ENCODE results near the gene EXOSC5.
"Not testable (repeated sequence)": the region's sequence is repeated elsewhere in the genome, so short reads cannot be mapped to it uniquely, and the experiment has no call there.

Gene EXOSC5

DNA sequence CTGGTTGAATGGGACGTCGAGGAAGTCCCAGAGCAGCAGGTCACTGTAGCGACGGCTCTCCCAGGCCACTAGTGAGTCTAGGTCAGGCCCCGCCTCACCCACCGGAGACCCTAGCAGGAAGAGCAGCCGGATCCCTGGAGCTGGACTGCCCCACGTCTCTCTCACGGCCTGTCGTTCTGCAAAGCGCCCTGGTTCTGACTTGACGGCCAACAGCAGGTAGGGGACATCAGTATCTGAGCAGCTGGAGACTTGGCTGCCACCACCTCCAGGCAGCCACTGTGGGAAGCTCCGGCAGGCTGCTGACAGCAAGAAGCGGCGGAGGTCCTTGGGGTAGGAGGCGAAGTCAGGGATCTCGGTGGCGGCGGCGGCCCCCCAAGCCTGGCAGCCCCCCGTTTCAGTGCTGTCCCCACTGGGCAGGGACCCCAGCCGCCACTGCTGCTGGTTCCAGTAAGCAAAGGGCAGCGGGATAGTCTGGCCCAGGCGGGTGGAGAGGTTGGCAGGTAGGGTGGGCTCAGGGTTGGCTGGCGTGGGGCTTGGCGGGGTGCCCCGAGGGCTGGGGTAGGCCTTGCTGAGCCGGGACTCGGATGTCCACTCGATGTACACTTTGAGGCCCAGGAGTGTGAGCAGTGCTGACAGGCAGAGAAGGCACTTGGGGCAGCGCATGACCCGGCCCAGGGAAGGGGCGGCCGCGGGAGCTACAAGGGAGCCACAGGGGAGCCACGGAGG lies 29.1 kb upstream of the EXOSC5 start:
- DNase-seq: no peak

DNA sequence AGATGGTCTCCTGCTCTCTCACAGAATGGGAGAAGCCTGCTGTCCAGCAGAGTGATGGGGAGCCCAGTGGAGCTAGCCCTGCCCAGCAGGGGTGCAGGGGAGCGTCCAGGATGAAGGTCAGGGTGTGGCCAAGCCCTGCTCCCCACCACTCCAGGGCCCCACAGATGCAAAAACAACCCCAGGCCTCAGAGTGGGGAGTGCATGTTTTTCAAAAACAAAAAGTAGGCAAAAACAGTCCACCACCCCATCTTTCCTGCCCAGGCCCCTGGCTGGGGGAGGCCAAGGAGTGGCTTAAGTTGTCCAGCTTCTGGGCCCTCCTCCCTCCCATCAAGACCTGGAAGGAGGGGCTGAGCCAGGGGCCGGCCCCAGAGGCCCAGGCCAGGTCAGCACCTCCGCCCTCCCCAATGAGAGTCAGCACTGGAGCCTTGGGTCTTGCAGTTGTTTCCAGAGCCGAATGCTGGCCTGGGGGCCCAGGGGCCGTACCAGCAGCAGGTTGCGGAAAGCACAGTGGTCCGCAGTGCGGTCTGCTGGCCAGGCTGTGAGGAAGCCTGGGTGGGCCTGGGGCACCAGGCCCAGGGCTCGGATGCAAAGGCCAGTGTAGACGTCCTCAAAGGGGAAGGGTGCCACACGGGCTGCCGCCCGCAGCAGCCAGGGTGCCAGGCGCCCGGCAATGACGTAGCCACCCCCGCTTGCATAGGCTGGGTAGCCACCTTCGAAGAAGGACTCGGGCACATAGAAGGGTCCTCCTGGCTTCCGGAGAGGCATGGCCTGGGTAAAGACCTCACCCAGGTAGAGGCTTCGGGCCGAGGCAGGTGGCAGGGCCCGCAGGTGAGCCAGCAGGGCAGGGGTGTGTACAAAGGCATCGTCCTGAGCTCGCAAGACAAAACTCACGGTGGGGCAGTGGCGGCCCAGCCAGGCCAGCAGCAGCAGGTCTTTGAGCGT lies 28.3 kb upstream of the EXOSC5 start:
- DNase-seq: no peak

GRCh38 chr19:41424335-41425173 lies 27.4 kb upstream of the EXOSC5 start:
- peak in 1 of 5 donors; percentile 15 for DNase-seq

- no peak for DNase-seq
Observed at GRCh38 chr19:41422955-41423354, 25.8 kb upstream of the EXOSC5 start.

- no peak for DNase-seq
Observed at GRCh38 chr19:41422456-41422855, 25.3 kb upstream of the EXOSC5 start.

DNA sequence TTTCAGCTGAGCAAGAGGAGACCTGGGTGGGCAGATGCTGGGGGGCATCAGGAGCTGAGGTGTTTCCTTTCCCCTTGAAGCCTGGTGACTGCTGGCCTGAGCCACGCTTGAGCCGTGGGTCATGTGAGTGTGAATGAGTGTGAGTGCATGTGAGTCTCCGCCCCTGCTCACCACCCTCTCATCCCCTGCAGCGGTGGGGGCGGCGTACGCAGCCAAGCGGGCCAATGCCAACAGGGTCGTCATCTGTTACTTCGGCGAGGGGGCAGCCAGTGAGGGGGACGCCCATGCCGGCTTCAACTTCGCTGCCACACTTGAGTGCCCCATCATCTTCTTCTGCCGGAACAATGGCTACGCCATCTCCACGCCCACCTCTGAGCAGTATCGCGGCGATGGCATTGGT lies 24.8 kb upstream of the EXOSC5 start:
- no peak for DNase-seq

- DNase-seq: no peak
Observed at GRCh38 chr19:41421314-41421713, 24.2 kb upstream of the EXOSC5 start.

DNA sequence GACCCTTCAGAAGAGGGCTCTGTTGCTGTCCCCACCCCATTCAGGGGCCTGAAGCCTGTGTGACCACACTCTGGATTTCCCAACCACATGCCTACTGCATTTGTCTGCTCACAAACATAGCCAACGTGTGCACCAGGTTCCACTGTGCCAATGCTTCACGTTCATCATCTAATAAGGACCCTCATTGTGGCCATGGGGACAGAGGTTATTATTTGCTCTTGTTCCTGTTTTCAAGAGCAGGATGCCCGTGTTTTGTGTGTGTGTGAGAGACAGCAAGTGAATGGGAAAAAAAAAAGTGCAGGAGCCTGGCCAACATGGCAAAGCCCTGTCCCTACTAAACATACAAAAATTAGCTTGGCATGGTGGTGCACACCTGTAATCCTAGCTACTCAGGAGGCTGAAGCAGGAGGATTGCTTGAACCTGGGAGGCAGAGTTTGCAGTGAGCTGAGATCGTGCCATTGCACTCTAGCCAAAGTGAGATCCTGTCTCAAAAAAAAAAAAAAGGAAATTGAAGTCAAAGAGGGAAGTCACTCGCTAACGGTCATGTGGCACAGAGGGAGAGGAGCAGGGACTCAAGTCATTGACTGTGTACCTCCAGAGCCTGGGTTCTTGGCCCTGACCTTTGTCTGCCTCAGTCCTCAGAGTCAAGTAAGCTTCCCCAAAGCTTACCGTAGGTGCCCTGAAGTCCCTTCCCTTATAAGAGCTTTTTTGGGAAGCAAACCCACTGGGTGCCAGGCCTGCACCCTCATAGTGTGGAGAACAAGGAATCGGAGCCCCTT lies 23.1 kb upstream of the EXOSC5 start:
- no peak for DNase-seq

- DNase-seq: no peak
Observed at GRCh38 chr19:41416194-41416674, 19.1 kb upstream of the EXOSC5 start.

GRCh38 chr19:41415154-41415571 lies 18.0 kb upstream of the EXOSC5 start:
- DNase-seq: no peak

DNA sequence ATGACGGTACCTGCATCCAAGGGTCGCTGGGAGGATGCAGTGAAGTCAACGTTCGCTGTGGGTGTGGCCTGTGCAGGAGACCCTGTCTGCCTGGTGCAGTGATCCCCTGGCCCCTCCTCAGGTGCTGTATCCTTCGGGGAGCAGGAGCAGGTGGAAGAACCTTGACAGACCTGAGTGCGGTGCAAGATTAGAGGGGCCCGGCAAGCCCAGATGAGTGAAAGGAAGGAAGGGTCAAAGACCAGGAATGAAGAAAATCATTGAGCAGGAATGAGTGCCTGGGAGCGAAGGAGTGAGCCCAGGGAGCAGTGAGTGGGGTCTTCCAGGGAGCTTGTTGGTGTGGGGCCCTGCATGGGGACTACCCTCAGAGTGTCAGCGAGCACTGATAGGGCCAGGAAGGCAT lies 17.3 kb upstream of the EXOSC5 start:
- DNase-seq: no peak

DNA sequence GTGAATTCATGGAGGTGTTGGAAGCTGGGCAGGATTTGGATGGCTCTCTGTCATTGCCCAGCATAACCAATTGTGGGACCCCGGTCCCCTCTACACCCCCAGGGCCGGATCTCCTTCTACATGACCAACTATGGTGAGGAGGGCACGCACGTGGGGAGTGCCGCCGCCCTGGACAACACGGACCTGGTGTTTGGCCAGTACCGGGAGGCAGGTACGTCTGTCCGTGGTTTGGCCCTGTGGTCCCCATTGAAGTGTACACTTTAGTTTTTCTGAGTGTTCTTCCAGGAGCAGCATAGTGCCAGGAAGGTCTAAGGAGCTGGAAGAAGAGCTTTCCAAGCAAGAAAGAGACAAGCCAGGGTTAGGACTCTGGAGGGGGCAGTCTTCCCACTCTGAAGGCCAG lies 16.8 kb upstream of the EXOSC5 start:
- no peak for DNase-seq

DNA sequence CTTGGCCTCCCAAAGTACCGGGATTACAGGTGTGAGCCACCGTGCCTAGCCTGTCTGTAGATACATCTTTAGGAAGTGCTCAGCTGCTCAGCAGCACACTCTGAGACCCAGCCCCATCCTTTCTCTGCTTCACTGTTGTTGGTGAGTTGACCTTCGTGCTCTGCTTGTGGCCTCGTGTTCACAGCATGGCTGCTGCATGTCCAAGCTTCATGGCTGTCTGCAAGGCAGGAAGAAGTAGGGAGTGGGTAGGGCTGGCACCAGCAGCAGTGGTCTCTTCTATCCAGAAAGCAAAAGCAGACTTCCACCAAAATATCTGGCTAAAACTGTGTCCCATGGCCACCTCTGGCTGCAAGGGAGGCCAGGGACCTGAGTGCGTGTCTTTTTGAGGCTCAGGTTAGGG lies 15.8 kb upstream of the EXOSC5 start:
- no peak for DNase-seq

- DNase-seq: no peak
Observed at GRCh38 chr19:41411968-41412265, 14.8 kb upstream of the EXOSC5 start.

DNA sequence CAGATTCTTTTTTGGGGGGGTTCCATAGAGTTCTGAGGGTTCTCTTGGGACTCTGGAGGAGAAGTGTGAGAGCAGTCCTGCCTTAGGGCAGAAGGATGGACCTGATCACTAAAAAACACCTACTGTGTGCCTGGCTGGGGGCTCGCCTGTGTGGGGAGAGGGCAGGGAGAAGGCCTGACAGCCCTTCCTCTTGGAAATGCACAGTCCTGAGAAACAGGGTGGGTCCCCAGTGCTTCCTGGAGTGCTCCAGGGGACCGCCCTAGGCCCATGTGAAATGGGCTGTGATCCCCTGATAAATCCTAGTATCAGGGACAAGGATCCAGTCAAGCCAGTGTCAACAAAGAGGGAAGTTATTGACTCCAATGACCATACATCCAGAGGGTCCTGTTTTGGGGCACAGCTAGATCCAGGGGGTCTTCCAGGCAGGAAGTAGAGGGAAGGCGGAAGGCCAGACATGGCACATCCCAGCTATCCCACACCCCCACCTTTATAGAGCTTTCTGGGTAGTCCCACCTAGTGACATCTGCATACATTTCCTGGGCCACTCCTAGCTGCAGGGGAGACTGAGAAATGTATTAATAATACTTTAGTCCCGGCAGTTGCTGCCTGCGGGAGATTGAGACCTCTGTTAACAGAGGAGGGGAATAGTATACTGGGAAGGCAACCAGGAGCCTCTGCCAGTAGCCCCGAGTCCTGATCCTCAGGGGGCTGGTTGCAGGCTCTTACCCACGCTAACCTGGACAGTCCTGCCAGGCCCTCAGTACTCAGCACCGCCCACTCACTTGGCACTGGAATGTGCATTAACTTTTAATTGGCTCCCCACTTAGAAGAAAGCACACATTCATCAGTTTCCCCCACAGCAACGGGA lies 14.2 kb upstream of the EXOSC5 start:
- DNase-seq: no peak

GRCh38 chr19:41410336-41411054 lies 13.3 kb upstream of the EXOSC5 start:
- no peak for DNase-seq

- DNase-seq: no peak
Observed at GRCh38 chr19:41409288-41409687, 12.1 kb upstream of the EXOSC5 start.

GRCh38 chr19:41408846-41409245 lies 11.7 kb upstream of the EXOSC5 start:
- not testable (repeated sequence) for DNase-seq

- no peak for DNase-seq
Observed at GRCh38 chr19:41408256-41408655, 11.1 kb upstream of the EXOSC5 start.

- no peak for DNase-seq
Observed at GRCh38 chr19:41407271-41407670, 10.1 kb upstream of the EXOSC5 start.

GRCh38 chr19:41405776-41406175 lies 8.6 kb upstream of the EXOSC5 start:
- DNase-seq: no peak

All from T-helper 1 cell (primary cell).